HG03457 (cell line): ENCODE results near the gene RHD.
"Not testable (repeated sequence)": the region's sequence is repeated elsewhere in the genome, so short reads cannot be mapped to it uniquely, and the experiment has no call there.

ENCODE experiments used
- ATAC-seq: cut with Tn5 transposase; IDR thresholded peaks from one replicate; pipeline ENCODE4 v1.9.1; 2021; ENCODE audit warnings: moderate number of reproducible peaks; ENCODE audit not compliant: unreplicated experiment

The RHD gene

DNA sequence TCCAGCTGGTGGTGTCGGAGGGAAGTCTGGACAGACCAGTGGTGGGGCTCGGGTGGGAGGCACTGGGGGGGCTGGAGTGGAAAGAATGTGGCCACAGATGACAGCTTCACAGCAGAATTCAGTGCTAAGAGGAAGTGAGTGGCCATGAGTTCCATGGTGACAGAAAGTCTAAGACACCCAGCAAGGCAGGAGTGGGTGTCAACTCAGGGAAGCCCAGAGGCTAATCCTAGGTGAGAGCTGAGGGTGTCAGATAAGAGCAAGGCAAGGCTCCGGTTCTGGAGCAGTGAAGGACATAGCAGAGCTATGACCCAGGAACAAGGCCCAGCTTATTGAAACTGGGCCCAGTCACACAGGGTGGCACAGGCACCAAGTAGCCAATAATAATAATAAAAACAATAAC is 30.0 kb downstream of the RHD start:
- not testable (repeated sequence) for ATAC-seq

DNA sequence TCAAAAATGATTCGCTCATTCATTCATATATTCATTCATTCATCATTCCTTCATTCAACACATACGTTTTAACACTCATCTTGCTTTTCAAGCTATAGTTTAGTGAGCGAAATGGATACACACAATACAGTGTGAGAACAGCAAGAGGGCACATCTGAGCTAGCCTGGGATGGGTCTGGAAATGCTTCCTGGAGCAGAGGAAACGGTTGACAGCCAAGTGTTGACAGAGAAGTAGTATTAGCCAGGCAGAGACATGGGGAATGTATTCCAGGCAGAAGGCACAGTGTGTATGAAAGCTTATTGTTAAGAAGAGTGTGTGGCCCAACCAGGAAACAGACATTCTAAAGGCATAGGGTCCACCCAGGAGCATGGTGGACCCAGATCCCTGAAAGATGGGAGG is 32.6 kb downstream of the RHD start:
- ATAC-seq, result not testable (repeated sequence)

DNA sequence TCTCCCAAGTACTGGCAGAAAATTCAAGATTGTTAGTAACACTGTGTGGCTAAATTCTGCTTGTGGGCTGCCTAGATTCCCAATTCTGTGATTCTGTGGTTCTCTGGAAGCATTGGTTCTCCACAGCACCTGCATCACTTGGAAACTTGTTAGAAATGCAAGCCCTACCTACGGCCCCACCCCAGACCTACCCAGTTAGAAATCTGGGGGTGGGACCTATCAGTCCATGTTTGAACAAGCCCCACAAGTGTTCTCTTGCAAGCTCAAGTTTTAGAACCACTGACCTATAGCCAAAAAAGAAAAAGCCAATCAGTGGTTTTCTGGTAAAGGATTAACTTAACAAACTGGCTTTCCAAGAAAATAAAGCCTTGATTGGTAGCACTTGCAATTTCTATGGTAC is 35.9 kb downstream of the RHD start:
- ATAC-seq, result not testable (repeated sequence)

DNA sequence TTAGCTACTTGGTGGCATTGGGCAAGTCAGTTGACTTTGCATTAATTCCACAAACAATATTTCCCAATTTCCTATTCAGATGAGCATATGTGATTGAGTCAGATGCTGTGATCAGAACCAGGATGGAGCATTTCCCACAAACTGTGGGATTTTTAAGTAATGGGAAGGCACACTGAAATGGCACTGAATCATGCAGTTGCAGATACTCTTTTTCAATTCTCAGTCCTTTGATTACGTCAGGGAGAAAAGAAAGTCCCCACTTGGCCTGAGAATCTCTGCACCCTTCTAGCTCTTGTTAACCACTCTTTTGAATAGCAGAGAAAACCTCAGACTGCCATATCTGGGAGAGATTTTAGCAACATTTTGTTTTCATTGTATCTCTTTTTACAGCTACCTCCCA is 36.8 kb downstream of the RHD start:
- ATAC-seq, result not testable (repeated sequence)

DNA sequence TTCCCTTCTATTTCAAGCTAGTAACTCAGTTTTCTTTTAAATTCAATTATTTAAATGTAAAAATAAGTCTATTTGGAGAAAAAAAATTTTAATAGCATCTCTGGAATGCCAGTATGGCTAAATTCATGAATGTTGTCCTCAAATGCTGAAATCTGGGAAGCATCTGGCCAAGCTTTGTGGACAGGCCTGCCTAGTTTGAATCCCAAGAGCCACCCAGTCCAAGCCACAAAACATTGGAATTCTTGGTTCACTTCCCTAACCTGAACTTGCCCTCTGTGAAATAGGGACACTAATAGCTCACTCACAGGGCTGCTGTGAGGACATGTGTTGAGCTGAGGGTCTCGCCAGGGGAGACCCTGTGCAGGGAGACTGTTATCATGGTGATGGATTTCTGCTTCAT is 37.2 kb downstream of the RHD start:
- ATAC-seq, result not testable (repeated sequence)

DNA sequence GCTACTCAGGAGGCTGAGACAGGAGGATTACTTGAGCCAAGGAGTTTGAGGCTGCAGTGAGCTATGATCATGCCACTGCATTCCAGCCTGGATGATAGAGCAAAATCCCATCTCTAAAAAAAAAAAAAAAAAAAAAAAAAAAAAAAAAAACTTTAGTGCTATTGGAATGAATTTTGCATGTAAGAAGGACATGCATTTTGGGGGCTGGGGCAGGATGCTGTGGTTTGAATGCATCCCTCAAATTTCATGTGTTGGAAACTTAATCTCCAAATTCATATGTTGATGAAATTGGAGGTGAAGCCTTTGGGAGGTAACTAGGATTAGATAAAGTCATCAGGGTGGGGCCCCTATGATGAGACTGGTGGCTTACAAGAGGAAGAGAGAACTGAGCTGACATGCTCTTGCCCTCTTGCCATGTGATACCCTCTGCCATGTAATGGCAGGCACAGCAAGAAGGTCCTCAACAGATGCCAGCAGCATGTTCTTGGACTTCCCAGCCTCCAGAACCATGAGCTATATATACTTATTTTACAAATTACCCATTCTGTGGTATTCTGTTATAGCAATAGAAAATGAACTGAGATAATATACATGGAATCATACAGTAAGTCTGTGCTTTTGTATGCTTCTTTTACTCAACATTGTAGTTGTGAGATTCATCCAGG is 40.6 kb downstream of the RHD start:
- ATAC-seq, result not testable (repeated sequence)

DNA sequence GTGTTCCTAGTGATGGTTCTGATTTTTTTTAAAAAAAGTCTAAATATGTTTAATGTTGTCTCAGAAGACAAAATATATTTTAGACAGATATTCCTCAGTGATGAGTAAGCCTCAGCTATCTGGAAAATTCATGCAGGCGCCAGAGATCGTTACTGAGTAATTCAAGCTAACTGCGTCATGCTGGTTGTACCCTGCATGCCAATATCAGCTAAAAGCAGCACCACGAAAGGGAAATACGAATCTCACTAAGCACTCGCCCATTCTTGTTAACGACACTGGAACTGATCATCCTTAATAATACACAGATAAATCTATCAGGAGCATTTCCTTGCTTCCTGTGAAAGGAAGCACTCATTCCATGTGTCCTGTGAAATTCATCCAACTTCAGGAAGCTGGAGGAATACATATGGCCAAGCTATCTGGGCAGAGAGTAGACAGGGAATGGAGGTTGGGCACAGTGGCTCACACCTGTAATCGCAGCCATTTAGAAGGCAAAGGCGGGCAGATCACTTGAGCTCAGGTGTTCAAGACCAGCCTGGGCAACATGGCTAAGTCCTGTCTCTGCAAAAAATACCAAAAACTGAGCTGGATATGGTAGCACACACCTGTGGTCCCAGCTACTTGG is 48.1 kb downstream of the RHD start:
- not testable (repeated sequence) for ATAC-seq

DNA sequence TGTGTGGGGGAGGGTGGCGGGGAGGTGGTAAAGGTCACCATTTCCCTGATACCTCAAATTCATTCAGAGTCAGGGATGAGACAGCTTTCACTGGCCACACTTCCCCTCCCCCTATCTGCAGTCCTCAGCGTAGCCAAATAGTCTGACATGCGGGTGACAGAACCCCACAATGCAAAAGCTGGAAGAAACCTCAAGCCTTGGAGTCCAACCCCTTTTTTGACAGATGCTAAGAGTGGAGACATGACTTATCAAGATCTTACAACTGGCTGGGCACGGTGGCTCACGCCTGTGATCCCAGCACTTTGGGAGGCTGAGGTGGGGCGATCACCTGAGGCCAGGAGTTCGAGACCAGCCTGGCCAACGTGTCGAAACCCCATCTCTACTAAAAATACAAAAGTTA is 49.8 kb downstream of the RHD start:
- not testable (repeated sequence) for ATAC-seq

DNA sequence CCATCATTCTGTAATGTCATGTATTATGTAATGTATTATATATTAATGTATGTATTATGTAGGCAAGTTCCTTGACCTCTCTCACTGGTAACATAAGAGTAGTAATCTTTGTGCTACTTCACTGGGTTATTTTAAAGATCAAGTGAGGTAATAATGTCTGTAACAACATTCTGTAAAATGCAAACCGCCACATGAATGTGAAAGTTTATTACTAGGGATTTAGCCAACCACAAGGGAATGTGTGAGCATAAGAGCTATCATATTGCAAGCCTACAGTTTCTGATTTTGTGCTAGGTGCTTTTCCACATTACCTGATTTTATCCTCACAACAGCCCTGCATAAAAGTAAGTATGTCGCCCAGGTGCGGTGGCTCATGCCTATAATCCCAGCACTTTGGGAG is 52.1 kb downstream of the RHD start:
- ATAC-seq, result not testable (repeated sequence)

DNA sequence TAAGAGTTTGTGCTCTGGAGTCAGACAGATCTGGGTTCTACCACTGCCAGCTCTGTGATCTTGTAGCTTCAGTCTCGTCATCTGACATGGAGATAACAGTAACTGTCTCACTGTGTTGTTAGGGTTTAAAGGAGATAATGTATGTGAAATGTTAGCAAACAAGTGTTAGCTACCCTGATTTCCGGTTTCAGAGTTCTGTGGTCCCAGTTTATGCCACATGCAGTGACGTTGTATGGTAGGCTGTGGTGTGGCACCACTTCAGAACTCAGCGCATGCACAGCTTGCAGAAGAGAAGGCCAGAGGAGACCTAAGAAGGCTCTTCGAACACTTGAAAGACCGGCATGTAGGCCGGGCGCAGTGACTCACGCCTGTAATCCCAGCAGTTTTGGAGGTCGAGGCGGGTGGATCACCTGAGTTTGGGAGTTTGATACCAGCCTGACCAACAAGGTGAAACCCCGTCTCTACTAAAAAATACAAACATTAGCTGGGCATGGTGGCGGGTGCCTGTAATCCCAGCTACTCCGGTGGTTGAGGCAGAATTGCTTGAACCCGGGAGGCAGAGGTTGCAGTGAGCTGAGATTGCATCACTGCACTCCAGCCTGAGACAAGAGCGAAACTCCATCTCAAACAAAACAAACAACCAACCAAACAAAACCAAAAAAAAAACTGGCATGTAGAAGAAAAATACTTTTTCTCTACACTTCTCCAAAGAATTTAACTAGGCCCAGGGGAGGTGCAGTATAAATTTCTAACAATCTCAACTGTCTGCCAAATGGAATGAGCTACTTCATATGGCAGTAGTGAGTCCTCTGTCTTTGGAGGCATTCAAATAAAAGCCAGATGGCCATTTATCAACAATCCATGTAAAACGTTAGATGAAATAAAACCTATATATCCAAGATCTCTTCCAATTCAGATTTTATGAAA is 55.8 kb downstream of the RHD start:
- not testable (repeated sequence) for ATAC-seq

DNA sequence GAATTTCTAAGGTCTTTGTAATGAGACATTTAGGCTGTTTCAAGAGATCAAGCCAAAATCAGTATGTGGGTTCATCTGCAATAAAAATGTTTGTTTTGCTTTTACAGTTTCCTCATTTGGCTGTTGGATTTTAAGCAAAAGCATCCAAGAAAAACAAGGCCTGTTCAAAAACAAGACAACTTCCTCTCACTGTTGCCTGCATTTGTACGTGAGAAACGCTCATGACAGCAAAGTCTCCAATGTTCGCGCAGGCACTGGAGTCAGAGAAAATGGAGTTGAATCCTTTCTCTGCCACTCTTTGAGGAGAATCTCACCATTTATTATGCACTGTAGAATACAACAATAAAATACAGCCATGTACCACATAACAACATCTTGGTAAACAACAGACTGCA is 56.5 kb downstream of the RHD start:
- ATAC-seq, result not testable (repeated sequence)

DNA sequence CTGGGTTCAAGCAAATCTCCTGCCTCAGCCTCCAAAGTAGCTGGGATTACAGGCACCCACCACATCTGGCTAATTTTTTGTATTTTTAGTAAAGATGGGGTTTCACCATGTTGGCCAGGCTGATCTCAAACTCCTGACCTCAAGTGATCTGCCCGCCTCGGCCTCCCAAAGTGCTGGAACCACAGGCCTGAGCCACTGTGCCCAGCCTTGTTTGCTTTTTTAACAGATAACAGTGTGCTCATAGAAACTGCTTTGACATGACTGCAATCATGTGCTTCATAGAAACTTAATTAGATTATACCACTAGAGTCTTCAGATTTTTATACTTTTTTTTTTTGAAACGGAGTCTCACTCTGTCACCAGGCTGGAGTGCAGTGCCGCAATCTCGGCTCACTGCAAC is 57.0 kb downstream of the RHD start:
- not testable (repeated sequence) for ATAC-seq

DNA sequence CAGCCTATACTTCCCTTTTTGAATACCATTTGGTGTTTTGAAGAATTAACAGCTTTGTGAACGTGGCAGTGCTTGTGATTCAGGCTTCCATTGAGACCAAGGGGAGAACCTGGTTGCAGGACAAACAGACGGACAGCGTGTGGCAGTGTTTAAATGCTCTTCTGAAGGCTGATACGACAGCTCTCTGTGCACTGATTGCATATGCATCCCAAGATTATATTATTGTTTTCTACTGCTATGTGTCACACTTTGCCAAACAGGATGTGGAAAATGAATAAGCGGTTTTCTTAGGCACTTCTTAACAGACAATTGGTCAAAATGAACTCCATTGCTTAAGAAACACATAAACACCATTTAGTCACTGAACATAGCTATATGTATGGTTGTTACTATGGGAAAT is 57.6 kb downstream of the RHD start:
- ATAC-seq, result not testable (repeated sequence)

DNA sequence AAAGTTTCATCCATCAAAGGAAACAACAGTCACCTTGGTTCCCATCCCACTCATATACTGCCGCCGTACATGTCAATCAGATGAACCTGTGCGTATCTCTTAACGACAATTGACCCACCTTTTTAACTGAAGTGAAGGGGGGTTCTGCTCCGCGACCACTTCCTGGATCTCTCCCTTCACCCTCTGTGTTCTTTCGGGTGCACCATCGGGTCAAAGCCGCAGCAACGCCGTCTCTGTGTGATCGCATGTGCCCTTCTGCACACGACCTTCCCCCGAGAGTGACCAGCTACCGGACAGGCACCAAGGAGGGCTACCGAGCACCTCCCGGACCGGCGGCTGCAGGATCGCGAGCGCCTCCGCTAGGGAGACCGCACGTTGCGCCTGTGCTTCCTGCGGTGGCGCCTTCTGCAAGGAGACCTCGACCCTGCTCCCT is 64.6 kb downstream of the RHD start:
- ATAC-seq, result peak; percentile 8

DNA sequence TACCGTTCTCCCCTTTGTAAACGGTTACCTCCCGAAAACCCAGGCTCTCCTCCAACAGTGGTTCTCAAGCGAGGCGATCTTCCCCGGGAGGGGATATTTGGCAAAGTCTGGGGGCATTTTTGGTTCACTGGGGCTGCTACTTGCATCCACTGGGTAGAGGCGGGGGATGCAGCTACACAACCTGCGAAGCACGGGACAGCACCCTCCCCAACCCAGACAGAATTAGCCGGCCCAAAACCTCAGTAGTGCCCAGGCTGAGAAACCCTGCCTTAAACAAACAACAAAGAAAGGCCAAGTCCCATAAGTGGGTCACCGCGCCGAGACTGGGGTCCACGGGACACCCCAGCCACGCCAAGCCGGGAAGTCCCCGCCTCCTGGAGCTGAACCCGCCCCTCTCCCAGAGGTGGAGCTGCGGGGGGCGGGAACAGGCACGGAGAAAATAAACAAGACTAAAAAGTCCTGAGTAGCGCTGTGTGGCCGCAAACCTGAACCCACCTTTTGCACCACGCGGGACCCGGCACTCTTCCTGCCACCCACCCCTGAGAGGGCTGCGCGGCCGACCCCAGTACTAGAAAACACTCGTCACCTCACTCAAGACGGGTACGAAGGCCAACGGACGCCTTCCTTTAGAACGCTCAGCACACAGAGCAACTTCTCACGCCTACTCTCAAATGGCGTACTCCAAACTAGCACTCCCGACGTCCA is 65.3 kb downstream of the RHD start:
- peak; percentile 33 for ATAC-seq

DNA sequence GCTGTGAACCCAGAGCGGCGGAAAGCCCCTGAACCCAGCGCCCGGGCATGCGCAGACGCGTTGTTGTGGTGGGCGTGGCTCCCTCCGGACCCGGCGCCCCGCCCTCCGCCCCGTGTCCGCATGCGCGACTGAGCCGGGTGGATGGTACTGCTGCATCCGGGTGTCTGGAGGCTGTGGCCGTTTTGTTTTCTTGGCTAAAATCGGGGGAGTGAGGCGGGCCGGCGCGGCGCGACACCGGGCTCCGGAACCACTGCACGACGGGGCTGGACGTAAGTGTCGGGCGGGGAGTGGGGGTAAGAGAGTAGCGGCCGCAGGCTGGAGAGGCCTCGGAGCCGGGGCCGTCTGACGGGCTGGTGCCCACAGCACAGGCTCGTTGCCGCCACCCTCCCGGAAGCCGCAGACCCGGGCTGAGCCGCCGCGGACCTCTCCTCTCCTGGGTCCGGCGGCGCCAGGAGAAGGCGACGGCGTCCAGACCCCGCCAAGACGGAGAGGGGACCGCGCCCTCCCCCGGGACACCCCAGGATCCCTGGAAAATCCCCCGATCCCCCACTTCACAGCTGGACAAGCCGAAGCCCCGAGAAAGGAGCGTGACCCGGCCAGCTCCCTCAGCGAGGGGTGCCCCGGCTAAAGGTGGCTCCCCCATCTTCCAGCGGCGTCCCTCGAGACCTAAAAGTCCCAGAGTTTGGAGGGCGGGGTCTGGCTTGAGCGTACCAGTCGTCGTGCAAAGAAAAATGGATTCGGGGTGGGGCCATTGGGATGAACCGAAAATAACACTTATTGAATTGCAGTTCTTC is 66.1 kb downstream of the RHD start, which contains the start of gene TMEM50A:
Gene TMEM50A, plus strand, starts transcription at position 147 of the 794 bp plus-strand sequence. CDS start 2,153 bp downstream, outside the sequence.
- ATAC-seq, result peak; percentile 48

DNA sequence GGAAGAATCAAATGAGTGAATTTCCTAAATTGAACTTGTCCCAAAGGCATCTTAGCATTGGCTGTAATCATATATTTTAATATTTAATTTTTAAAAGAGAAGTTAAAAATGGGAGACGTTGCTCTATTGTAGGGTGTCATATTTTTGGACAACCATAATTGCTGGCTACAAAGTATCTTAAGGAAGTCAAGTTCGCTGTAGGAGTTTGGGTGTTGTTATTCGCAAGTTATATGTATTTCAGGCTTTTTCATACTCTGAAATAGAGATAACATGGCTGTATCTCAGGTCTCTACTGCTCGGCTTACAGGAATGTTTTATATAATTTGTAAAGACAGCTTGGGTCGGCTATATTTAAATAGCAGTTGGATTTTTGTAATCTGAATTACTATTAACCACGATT is 66.7 kb downstream of the RHD start:
- no peak for ATAC-seq

DNA sequence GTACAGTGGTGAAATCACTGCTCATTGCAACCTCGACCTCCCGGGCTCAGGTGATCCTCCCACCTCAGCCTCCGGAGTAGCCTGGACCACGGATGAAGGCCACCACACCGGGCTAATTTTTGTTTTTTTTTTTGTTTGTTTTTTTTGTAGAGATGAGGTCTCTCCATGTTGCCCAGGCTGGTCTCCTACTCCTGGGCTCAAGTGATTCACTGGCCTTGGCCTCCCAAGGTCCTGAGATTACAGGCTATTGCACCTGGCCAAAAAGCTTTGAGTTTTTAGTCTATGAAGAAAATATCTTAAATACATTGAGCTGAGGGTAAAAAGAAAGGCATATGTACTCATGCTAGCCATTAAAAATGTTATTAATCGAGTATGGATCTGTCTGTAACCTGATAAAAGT is 69.4 kb downstream of the RHD start:
- no peak for ATAC-seq

DNA sequence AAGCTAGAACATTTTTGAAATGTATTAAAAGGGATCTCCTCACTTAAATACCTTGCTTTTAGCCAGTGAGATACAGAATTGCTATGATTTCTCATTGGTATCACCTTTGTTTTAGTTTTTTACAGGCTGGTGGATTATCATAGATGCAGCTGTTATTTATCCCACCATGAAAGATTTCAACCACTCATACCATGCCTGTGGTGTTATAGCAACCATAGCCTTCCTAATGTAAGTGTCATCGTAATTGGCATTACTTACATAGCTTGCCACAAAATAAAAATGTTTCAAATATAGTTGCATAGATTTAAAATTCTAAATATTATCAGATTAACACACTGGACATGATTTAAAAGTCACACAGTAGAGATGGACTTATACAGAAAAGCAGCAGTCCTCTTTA is 70.5 kb downstream of the RHD start:
- ATAC-seq, result no peak

DNA sequence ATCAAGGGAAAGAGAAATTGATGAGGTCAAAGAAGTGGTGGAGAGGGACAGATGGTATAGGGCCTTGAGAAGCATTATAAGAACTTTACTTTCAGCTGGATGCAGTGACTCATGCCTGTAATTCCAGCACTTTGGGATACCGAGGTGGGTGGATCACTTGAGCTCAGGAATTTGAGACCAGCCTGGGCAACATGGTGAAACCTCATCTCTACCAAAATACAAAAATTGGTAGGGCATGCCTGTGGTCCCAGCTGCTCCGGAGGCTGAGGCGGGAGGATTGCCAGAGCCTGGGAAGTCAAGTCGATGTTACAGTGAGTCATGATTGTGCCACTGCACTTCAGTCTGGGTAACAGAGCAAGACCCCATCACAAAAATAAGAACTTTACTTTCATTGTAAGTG is 71.6 kb downstream of the RHD start:
- ATAC-seq, result no peak
